Measurements from ENCODE around the gene ADCY3. TPM values are rescaled to one million over a fixed set of nuclear protein-coding genes. Genes with fewer than 3 reads are reported as not detected.

Gene ADCY3
- total RNA-seq, 1 donor from 2014 or later: 26.7 TPM

DNA sequence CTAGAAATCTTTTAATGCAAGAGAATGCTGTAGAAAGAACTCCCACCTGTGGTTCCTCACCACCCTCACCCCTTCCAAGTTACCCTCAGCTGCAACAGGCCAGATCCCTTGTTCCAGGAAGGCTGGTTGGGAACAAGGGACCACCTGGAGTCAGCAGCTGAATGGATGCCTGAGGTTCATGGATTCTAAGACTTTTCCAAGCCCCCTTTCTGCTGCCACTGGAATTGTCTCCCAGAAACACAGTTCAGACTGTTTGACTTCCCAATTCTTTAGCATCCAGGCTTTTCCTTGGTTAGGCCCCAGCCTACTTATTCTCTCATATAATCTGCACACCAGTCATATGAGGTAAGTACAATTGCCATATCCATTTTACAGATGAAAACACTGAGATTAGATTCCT is 8.0 kb upstream of the ADCY3 start:
- DNase-seq (ENCODE audit: missing footprints) (no peak), ATAC-seq (no peak)
- intact Hi-C loops (cut with DNase I): no loop called here

GRCh38 chr2:24926602-24927252 is 6.7 kb upstream of the ADCY3 start:
- DNase-seq (ENCODE audit: missing footprints) (peak; percentile 90), ATAC-seq (peak; percentile 87)
- intact Hi-C loops (cut with DNase I): no loop called here

DNA sequence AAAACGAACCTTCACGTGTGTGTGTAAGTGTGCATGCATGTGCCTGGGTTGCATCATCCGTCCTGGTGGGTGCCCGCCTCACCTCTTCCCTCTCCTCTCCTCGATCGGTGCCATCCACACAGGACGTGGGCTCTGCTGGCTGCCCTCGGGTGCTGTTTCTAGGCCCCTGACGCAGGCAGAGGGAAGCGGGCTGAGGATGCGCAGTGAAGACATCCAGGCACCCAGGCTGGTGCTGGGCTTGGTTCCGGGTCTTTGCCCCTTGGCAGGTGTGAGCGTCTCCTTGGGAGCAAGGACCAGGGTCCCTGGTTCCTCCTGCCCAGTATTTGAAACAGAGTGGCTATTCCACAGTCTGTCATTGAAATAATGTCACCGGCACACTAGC is 6.2 kb upstream of the ADCY3 start:
- DNase-seq (ENCODE audit: missing footprints) (no peak), ATAC-seq (no peak)
- intact Hi-C loops (cut with DNase I): no loop called here

GRCh38 chr2:24925815-24926214 is 5.8 kb upstream of the ADCY3 start:
- no peak for ATAC-seq
- no peak for DNase-seq (ENCODE audit: missing footprints)
- intact Hi-C loops (cut with DNase I): no loop called here

DNA sequence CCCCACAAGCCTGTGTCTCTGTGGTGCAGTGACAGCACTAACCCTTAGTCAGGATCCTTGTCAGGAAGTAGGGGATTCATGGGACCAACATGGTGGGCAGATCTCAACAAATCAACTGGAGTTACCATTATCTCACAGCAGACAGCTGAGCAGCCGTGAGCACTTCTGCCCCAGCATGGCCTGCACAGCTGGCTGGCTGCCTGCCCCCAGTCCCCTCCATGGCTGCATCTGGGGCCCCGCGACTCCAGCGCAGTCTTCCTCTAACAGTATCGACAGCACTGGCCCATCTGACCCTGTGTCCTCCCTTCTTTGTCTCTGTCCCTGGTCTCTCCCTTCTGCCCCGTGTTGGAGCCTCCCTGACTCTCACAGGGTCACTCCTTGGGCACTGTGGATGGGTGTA is 4.7 kb upstream of the ADCY3 start:
- DNase-seq (ENCODE audit: missing footprints) (no peak), ATAC-seq (no peak)
- intact Hi-C loops (cut with DNase I): no loop called here

DNA sequence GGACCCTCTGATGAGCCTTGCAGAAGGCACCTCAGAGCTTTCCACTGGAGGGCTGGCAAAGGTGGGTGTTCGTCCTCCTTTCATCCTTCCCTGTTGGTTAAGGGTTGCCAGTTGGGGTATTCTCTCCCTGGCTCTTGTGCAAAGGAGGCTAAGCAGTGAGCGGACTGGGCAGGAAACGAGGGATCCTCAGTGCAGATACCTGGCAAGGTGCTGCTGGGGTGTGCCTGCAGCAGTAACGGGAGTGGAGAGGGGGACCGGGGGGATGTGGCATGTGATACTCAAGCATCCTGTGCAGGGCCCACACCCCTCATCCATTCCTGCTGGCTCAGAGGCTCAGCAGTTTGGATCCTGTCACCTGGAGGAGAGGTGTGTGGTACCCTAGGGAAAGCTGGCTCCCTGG is 4.2 kb upstream of the ADCY3 start:
- no peak for DNase-seq (ENCODE audit: missing footprints)
- intact Hi-C loops (cut with DNase I): no loop called here
- ATAC-seq: no peak

- intact Hi-C loops (cut with DNase I): no loop called here
- no peak for DNase-seq (ENCODE audit: missing footprints)
- ATAC-seq: no peak
These were observed 3.1 kb upstream of the ADCY3 start for GRCh38 chr2:24923106-24923505.

DNA sequence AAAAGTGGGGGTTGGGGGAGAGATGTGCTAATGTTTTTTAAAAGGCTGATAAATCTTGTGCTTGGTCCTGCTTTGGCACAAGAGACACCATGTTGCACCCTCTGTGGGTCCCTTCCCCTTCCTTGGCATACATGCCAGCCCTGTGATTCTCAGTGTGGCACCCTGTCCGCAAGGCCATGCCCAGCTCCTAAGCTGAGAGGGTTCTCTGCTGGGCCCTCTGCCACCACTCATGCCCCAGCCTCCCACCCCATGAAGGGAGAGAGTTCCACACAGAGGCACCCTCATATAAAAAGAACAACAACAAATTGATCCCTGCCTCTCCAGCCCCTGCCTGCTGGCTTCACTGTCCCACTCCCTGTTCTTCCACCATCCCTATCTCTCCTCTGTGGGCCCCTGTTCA is 2.5 kb upstream of the ADCY3 start:
- intact Hi-C loops (cut with DNase I): no loop called here
- DNase-seq (ENCODE audit: missing footprints) (no peak), ATAC-seq (no peak)

GRCh38 chr2:24920809-24921441 is 888 bp upstream of the ADCY3 start:
- intact Hi-C loops (cut with DNase I): no loop called here
- no peak for DNase-seq (ENCODE audit: missing footprints)
- no peak for ATAC-seq

DNA sequence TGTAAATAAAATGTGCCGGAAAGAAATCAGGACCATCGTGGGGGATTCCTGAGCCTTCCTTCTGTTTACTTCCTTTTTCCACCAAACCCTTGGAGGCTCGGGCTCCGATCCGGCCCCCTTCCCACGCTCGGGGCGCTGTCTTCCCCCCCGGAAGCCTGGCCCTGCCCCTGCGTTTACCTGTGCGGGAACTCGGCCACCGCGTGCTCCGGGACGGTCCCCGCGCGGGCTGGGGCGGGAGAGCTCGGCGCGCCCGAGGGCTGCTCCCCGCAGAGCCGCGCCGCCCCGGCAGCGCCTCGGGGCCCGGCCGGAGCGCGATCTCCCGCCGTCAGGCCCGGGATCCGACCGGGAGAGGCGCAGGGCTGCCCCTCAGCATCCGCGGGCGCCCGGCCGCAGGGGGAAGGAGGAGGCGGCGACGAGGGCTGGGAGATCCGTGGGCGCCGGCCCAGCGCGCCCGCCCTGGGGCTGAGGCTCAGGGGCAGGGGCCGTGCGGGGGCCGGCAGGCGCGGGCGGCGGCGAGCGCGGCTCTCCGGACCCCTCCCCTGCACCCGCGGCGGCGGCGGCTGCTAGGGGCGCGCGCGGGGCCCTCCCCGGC is 435 bp downstream of the ADCY3 start:
- intact Hi-C loops (cut with DNase I): loop anchor here (5.0 kb wide), 2 partner anchors 47 to 67 kb away; no protein-coding TSS in a partner anchor
- no peak for DNase-seq (ENCODE audit: missing footprints)
- ATAC-seq: peak; percentile 9

GRCh38 chr2:24919037-24919505 is 966 bp downstream of the ADCY3 start:
- intact Hi-C loops (cut with DNase I): loop anchor here (5.0 kb wide), 2 partner anchors 47 to 67 kb away; no protein-coding TSS in a partner anchor
- no peak for ATAC-seq

DNA sequence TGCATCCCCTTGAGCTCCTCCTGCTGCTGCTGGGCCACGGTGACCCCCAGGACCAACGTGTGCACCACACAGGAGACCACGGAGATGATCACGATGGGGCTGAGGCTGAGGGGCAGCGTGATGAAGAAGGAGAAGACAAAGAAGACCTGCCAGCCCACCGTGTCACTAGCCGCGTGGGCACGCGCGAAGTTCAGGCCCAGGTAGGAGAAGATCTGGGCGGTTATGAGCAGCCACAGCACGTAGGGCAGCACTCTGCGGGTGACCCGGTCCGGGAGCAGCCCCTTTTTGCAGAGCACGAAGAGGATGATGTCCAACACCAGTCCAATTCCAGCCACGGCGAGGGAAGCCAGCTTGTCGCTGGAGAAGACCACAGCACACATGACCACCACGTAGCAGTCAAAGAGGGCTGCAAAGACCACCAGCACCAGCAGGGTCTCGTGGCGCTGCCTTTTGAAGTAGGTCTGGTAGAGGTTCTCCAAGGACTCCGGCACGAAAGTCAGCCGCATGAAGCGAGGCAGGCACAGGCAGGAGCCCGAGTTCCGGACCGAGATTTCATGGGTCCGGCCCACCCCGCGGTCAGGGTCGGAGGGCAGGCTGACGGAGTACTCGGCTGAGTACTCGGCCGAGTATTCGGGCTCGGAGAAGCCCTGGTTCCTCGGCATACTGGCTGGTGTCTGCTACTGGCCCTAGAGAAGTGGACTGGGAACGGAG is 1.6 kb downstream of the ADCY3 start:
- intact Hi-C loops (cut with DNase I): loop anchor here (5.0 kb wide), 2 partner anchors 46 to 66 kb away; no protein-coding TSS in a partner anchor
- DNase-seq (ENCODE audit: missing footprints): no peak
- no peak for ATAC-seq

More at GRCh38 chr2:24919037-24919505, 966 bp downstream of the ADCY3 start:
- no peak for DNase-seq (ENCODE audit: missing footprints)

DNA sequence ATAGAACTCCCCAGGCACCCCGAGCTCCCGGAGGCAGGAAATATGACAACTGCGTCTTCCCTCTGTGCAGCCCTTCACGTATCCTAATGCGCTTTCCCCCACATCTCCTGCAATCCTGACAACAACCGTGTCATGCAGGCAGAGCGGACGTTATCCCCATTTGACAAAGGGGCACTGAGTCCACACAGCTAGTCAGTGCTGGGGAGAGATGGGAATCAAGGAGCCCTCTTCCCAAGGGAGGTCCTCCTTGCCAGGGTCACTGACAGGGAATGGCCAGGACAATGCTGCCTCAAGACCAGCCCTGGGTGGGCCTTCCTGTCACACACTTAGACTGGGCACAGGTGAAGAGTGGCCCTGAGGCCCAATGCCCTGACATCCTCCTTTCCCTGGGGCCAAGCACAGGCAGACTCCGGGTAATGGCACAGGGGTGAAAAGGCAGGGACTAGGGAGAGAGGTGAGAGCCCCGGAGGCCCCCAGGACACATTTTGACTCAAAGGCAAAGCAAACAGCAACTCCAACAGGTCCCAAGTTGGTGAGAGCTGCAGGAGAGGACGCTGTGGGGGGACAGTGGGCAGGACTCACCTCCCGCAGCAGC is 2.2 kb downstream of the ADCY3 start:
- no peak for ATAC-seq
- intact Hi-C loops (cut with DNase I): loop anchor here (5.0 kb wide), 2 partner anchors 46 to 66 kb away; no protein-coding TSS in a partner anchor
- DNase-seq (ENCODE audit: missing footprints): no peak

DNA sequence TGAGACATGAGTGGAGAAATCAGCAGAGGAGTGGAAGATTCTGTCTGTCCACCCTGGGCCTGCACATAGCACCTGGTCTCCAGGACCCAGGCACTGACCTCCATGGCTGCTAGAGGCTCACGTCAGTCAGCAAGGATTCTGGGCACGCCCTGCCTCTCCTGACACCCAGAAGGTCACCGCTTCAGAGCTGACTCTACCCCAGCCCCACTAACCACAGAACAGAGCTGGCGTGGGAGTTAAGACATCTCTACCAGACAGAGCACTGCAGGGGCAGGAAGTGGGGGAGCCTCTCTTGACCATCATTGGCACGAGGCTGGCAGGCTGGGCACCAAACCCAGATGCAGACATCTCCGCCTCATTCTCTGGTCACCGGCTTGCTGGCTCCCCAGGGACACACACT is 3.0 kb downstream of the ADCY3 start:
- ATAC-seq (no peak), DNase-seq (ENCODE audit: missing footprints) (no peak)
- intact Hi-C loops (cut with DNase I): loop anchor here (5.0 kb wide), 2 partner anchors 45 to 65 kb away; no protein-coding TSS in a partner anchor

DNA sequence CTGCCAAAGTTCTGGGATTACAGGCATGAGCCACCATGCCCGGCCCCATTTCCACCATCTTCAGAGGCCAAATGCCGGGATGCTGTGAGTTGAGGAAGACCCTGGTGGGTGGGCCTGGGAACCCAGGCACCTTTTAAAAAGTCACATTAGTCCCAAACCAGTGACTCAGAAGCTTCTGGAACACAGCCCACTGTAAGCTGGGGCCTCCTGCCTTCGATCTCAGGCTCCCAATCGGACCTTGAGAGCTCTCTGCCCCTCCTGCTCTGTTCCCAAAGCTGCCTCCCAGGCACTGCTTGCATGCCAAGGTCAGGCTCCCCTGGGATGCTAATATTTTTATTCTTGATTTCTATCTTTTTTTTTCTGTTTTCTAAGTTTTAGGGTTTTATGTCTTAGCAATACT is 4.2 kb downstream of the ADCY3 start:
- DNase-seq (ENCODE audit: missing footprints) (no peak), ATAC-seq (no peak)
- intact Hi-C loops (cut with DNase I): loop anchor here (5.0 kb wide), 2 partner anchors 43 to 63 kb away; no protein-coding TSS in a partner anchor

GRCh38 chr2:24915175-24915574 is 4.9 kb downstream of the ADCY3 start:
- ATAC-seq: no peak
- intact Hi-C loops (cut with DNase I): loop anchor here (5.0 kb wide), 2 partner anchors 43 to 63 kb away; no protein-coding TSS in a partner anchor
- no peak for DNase-seq (ENCODE audit: missing footprints)

DNA sequence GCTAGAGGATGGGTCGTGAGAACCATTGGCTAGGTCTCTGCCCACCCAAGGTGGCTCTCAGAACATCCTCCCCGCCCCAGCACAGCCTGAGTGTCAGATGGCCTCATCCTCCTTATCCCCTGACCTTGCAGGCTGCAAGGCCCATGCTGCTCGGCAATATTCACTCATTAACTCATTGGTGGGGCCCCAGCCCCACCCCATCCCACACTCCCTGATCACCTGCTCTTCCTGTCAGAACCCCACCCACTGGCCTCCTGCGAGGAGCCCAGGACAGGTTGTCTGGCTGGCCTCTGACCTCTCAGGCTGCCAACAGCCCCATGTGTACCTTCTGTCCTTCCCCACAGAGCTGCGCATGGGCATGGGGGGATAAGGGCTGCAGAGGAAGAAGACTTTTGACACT is 5.3 kb downstream of the ADCY3 start:
- no peak for ATAC-seq
- intact Hi-C loops (cut with DNase I): loop anchor here (5.0 kb wide), 2 partner anchors 42 to 62 kb away; no protein-coding TSS in a partner anchor
- DNase-seq (ENCODE audit: missing footprints): no peak

GRCh38 chr2:24913911-24914310 is 6.1 kb downstream of the ADCY3 start:
- no peak for DNase-seq (ENCODE audit: missing footprints)
- ATAC-seq: no peak
- intact Hi-C loops (cut with DNase I): no loop called here

- DNase-seq (ENCODE audit: missing footprints): no peak
- no peak for ATAC-seq
- intact Hi-C loops (cut with DNase I): no loop called here
These were observed 7.1 kb downstream of the ADCY3 start for GRCh38 chr2:24912986-24913385.
